HK-2 (cell line): ENCODE data around the gene CES2.
"Not testable (repeated sequence)": the region's sequence is repeated elsewhere in the genome, so short reads cannot be mapped to it uniquely, and the experiment has no call there.

Source experiments
- DNase-seq: peaks from one replicate; pipeline ENCODE4 v3.0.0-alpha.2; 2018; ENCODE audit not compliant: unreplicated experiment

The CES2 gene

GRCh38 chr16:66934839-66935313, 440 bp upstream of the CES2 start:
- not testable (repeated sequence) for DNase-seq

GRCh38 chr16:66936462-66936861, 1.1 kb downstream of the CES2 start:
- DNase-seq: no peak

- DNase-seq: no peak
Observed at GRCh38 chr16:66936889-66937554, 1.7 kb downstream of the CES2 start.

- no peak for DNase-seq
Observed at GRCh38 chr16:66937725-66938337, 2.5 kb downstream of the CES2 start.

- no peak for DNase-seq
Observed at GRCh38 chr16:66939366-66939765, 4.0 kb downstream of the CES2 start.

- no peak for DNase-seq
Observed at GRCh38 chr16:66940236-66940635, 4.9 kb downstream of the CES2 start.

- no peak for DNase-seq
Observed at GRCh38 chr16:66942981-66943380, 7.7 kb downstream of the CES2 start.

GRCh38 chr16:66943426-66944053, 8.2 kb downstream of the CES2 start:
- no peak for DNase-seq

- no peak for DNase-seq
Observed at GRCh38 chr16:66944054-66944441, 8.7 kb downstream of the CES2 start.

- not testable (repeated sequence) for DNase-seq
Observed at GRCh38 chr16:66944971-66945370, 9.7 kb downstream of the CES2 start.

GRCh38 chr16:66945939-66946338, 10.6 kb downstream of the CES2 start:
- DNase-seq: no peak

- DNase-seq: no peak
Observed at GRCh38 chr16:66946541-66946940, 11.2 kb downstream of the CES2 start.

GRCh38 chr16:66946974-66947301, 11.6 kb downstream of the CES2 start:
- DNase-seq: no peak

- DNase-seq: peak; percentile 80
Observed at GRCh38 chr16:66947302-66948065, 12.2 kb downstream of the CES2 start.

- peak; percentile 41 for DNase-seq
Observed at GRCh38 chr16:66948134-66948836, 13.0 kb downstream of the CES2 start.

- DNase-seq: no peak
Observed at GRCh38 chr16:66948837-66949225, 13.5 kb downstream of the CES2 start.

- no peak for DNase-seq
Observed at GRCh38 chr16:66949472-66949871, 14.2 kb downstream of the CES2 start.

- DNase-seq: no peak
Observed at GRCh38 chr16:66950437-66950836, 15.1 kb downstream of the CES2 start.

GRCh38 chr16:66950971-66951790, 15.9 kb downstream of the CES2 start:
- DNase-seq: no peak

GRCh38 chr16:66952430-66953110, 17.3 kb downstream of the CES2 start:
- DNase-seq: no peak
